HG02981 (cell line): ENCODE results near the gene TNNI3K.
"Not testable (repeated sequence)": the region's sequence is repeated elsewhere in the genome, so short reads cannot be mapped to it uniquely, and the experiment has no call there.

Experiments used
- ATAC-seq: cut with Tn5 transposase; IDR thresholded peaks from one replicate; pipeline ENCODE4 v1.9.1; 2021; ENCODE audit warnings: mild to moderate bottlenecking, moderate library complexity; ENCODE audit not compliant: unreplicated experiment

TNNI3K gene, protein sequence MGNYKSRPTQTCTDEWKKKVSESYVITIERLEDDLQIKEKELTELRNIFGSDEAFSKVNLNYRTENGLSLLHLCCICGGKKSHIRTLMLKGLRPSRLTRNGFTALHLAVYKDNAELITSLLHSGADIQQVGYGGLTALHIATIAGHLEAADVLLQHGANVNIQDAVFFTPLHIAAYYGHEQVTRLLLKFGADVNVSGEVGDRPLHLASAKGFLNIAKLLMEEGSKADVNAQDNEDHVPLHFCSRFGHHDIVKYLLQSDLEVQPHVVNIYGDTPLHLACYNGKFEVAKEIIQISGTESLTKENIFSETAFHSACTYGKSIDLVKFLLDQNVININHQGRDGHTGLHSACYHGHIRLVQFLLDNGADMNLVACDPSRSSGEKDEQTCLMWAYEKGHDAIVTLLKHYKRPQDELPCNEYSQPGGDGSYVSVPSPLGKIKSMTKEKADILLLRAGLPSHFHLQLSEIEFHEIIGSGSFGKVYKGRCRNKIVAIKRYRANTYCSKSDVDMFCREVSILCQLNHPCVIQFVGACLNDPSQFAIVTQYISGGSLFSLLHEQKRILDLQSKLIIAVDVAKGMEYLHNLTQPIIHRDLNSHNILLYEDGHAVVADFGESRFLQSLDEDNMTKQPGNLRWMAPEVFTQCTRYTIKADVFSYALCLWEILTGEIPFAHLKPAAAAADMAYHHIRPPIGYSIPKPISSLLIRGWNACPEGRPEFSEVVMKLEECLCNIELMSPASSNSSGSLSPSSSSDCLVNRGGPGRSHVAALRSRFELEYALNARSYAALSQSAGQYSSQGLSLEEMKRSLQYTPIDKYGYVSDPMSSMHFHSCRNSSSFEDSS

DNA sequence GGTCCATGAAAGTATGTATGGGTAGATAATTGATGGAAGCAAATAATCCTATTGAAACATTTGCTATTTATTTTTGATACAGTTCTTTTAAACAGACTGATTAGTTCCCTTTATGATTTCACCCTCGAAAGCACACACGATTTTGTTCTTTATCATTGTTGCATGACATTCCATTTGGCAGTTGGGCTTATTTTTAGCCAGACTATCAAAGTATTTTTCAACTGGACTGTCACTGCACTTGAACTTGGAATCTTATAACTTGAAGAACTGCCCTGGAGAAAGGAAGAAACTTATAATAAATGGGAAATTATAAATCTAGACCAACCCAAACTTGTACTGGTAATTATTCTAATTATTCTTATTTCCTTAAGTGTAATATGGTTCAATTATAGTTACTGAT lies at the start of gene TNNI3K:
TNNI3K (plus strand) TSS at position 235 of the 400 bp plus-strand sequence; CDS start at position 300, 65 bp downstream.
- no peak for ATAC-seq

DNA sequence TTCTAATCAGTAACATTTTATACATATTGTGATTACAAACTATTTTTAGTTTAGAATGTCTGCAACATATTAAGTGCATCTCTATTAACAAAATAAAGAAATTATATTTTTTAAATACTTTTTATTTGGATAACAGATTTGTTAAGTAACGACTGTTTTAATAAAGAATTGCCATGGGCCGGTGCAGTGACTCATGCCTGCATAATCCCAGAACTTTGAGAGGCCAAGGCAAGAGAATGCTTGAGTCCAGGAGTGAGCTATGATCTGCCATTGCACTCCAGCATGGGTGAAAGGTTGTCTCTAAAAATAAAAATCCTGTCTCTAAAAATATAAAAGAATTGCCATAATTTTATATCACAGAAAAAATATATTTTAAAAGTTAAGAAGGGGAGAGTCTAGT lies 41.3 kb upstream of the TNNI3K start:
- ATAC-seq = no peak

DNA sequence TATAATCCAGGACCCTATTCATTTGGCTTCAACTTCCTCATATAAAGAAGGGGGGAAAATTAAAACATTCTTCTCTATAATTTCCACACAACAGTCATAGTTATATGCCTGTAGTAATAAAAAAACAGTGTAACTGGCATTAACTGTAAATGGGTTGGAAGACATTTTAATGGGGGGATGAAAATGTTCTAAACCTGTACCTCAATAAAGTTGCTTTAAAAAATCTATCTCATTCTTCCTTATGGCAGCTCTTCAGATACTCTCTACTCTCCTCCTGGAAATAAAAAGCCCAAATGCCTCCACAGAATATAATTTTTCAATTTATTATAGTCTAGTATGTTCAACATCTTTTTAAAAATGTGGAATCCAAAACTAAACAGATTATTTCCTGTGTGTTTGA lies 39.8 kb upstream of the TNNI3K start:
- no peak for ATAC-seq

DNA sequence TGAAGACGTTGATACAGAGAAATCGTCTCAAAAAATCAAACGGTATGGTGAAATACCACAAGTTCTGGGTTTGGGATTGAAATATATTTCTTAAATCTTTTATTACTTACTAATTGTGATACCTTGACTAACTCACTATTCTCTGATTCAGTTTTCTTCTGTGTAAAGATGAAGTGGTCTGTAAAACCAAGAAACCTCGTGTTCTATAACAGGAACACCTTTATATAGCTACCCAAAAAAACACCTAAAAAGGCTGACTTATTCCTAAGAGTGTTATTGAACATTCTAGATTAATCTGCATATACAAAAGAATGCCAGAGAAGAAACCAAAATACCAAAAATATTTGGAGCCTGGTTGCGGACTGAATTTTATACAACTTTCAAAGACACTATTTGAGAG lies 37.9 kb upstream of the TNNI3K start:
- no peak for ATAC-seq

DNA sequence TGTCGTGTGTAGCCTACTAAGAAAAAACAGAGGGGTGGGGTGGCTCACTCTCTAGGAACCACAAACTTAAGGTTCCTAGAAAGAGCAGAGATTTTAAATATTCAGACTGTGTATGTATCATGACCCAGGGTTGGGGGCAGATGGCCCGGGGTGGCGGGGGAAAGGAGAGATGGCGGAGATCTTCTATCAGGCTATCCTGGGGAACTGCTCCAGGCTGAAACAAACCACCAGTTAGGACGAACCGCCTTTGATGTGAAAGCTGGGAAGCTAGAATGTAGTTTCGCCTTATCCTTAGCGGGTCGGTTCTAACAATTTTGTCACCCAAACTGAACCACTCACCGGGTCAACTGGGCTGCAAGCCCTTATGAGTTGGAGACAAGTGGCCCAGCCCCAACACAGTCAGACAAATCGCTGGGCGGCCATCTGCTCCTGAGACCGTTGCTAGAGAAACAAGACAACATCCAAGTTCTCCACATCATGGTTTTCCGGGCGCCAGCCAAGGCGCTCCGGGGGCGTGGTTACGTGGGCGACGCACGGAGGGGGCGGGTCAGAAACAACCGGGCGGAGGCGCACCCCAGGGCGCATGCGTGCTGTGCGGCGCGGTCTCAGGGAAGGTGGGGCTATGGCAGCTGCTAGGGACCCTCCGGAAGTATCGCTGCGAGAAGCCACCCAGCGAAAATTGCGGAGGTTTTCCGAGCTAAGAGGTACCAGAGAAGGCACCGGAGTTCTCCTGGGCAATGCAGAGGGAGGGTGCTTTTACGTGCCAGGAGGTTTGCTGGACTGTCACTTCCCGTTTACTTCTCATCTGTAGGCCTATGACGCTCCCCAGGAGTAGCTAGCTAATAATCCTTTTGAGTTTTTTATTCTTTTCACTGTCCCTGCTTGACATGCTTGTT lies 37.3 kb upstream of the TNNI3K start, which contains the start of the genes FPGT and LRRIQ3:
FPGT (plus strand) TSS at position 586 of the 896 bp plus-strand sequence; CDS start at position 623, 37 bp downstream.
LRRIQ3 (minus strand) TSS at position 520 of the 896 bp plus-strand sequence. CDS start 14,492 bp downstream, outside the sequence.
- peak; percentile 92 for ATAC-seq

DNA sequence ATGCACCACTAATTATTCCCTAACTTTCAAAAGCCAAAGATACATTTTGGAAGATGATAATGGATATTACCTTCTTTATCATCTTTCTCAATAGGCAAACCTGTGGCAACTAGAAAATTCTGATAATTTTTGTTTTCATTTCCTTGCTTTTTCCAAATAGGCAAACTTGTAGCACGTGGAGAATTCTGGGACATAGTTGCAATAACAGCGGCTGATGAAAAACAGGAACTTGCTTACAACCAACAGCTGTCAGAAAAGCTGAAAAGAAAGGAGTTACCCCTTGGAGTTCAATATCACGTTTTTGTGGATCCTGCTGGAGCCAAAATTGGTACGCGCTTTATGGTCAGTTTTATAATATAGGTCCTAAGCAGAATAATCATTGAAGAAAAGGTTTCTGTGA lies 35.7 kb upstream of the TNNI3K start:
- ATAC-seq = no peak

DNA sequence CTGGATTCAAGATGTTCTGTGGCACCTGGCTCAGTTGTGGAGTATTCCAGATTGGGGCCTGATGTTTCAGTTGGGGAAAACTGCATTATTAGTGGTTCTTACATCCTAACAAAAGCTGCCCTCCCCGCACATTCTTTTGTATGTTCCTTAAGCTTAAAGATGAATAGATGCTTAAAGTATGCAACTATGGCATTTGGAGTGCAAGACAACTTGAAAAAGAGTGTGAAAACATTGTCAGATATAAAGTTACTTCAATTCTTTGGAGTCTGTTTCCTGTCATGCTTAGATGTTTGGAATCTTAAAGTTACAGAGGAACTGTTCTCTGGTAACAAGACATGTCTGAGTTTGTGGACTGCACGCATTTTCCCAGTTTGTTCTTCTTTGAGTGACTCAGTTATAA lies 29.9 kb upstream of the TNNI3K start:
- no peak for ATAC-seq

DNA sequence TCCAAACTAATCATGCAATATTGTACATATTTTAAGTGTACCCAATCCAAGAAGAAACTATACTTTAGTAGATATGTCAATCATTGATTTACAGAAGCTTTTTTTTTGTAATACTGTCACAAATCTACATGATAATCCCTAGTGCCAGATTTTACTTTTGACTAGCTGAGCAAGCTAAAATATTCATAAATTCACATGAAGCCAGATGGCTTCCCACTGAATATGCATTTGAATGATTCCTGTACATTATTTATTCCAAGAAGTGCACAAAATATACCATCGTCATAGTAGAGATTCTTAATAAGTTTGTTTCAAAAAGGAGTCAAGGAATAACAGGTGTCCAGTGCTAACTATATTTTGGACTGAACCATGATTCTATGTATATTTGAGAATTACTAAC lies 20.0 kb upstream of the TNNI3K start:
- no peak for ATAC-seq

DNA sequence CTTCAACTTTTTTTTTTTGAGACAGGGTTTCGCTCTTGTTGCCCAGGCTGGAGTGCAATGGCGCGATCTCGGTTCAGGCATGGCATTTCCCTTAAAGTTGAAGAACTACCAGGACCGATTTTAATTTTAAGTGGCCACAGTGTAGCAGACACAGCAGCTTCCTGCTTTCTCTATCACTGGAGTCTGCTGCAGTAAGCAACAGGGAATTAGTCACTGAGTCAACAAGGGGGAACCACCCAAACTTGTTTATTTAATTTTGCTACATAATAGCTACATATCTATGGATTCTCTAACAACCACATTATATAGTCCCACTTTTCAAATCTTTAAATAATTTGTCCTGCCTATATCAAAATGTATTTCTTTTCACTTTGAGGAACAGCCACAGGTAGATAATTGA lies 12.5 kb upstream of the TNNI3K start:
- ATAC-seq = no peak

DNA sequence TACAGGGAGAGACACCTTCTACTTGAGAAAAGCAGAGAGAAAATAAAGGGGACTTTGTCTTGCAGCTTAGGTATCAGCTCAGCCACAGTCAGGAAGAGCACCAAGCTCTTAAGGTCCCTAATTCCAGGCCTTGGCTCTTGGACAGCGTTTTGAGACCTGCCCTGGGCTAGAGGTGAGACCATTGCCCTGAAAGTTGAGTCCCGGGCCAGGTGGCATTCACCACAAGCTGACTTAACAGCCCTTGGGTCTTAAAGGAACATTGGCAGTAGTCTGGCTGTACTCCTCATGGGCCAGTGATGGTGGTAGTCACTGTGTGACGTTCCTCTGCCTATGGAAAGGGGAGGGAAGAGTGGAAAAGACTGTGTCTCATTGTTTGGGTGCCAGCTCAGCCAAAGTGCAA lies 11.7 kb upstream of the TNNI3K start:
- ATAC-seq = no peak

DNA sequence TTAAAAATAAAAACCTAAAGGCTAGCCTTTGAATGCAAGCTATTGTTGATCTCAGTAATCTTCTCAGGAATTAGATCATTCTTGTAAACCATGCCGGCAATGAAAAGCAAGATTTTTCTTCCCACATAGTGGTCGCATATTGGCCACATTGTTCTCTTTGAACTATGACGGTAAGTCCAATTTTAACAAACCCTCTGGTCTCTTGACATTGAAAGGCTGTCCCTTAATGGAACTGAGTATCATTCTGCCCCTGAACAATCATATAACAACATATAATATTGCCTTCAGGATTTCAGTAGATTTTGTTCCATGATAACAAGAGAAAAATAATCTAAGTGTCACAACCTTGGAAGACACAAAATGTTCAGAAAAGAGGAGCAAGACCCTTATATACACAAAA lies 1.3 kb downstream of the TNNI3K start:
- no peak for ATAC-seq

DNA sequence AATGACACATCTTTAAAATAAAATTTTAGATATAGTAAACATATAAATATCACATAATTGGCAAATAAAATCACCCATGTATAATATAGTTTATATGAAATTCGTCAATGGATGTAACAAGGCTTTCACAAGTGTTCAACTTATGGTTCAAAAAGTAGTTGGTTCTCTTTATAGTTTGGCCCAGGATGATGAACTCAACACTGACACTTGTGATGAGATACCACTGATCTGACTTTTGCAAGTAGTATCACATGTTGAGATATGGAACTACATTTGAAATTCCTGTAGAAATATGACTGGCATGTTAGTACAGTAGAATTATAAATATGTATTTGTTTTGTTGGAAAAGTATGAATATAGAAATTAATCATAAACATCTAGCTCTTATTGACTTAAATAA lies 1.8 kb downstream of the TNNI3K start:
- ATAC-seq = no peak

DNA sequence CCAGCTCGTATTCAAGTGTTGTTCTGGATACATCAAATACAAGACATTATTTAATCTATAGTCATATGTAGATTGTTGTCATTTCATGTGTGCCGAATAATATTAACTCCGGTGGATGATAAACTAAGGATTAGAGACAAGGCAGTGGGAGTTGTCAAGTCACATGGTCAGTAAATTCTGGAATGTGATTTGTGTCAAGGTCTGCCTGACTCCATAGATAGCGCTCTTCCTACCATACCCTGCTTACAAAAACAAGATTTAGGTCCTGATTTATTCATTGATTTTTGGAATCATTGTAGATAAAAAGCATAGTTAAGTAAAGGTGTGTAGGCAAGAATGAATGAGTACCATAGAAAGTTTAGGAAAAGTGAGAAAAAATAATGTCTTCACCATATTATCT lies 2.6 kb downstream of the TNNI3K start:
- ATAC-seq = no peak

DNA sequence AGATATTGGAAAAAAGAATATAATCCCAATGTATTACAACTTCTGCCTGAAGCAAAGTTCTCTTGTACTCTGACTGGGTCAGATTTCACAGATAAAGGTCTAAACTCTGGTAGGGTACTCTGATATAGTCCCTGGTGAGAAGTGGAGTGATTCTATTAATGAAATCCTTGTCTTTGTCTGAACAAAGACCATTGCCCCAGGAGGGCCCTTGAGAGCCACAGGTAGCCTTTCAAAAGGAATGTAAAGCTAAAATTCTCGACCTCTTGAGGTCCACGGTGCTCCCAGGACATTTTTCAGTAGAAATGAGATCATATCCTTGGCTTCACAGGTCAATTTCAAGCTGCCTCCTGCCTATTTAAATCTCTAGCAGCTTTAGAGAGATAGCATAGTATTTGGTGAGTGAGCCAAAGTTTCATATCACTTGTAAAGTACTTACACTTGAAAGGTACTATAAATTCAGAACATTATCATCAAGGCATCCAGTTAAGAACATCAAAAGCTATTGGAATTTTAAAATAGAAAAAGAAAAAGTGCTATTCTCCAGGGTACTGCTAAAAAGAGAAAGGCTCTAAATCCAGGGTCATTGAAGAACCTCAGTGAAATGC lies 10.1 kb downstream of the TNNI3K start:
- no peak for ATAC-seq

DNA sequence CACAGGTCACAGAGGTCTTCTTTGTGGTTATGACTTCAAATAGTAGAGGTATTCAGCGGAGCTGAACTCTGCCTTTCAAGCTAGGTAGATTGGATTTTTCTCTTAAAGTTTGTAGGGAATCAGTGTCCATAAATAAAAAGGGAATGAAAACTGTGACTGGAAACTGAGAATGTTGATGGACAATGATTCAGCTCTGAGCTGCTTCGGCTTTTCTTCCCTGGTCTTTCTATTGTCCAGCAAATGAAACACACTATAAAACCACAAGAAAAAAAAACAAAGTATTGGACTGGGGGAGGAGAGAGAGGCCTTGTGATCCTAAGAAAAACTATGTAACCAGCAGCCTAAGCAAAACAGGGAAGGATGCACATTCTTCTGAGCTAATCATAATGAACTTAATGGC lies 11.1 kb downstream of the TNNI3K start:
- no peak for ATAC-seq

DNA sequence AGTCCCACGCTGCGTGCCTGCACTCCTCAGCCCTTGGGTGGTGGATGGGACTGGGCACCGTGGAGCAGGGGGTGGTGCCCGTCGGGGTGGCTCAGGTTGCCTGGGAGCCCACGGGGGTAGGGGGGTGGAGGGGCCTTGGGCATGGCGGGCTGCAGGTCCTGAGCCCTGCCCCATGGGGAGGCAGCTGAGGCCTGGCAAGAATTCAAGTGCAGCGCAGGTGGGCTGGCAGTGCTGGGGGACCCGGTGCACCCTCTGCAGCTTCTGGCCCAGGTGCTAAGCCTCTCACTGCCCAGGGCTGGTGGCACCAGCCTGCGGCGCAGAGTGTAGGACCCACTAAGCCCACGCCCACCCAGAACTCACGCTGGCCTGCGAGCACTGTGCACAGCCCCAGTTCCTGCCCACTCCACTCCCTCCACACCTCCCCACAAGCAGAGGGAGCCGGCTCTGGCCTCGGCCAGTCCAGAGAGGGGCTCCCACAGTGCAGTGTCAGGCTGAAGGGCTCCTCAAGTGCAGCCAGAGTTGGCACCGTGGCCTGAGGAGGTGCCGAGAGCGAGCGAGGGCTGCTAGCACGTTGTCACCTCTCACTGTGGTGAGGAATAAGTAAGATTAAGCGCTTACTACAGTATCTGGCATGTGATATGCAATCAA lies 12.8 kb downstream of the TNNI3K start:
- no peak for ATAC-seq

DNA sequence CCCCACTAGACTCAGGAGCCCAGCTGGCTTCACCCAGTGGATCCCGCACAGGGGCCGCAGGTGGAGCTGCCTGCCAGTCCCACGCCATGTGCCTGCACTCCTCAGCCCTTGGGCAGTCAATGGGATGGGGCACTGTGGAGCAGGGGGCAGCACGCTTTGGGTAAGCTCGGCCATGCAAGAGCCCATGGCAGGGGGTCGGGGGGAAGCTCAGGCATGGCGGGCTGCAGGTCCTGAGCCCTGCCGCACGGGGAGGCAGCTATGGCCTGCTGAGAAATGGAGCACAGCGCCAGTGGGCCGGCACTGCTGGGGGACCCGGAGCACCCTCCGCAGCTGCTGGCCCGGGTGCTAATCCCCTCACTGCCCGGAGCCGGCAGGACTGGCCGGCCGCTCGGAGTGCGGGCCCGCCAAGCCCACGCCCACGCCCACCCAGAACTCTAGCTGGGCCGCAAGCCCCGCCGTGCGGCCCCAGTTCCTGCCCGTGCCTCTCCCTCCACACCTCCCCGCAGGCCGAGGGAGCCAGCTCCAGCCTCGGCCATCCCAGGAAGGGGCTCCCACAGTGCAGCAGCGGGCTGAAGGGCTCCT lies 18.1 kb downstream of the TNNI3K start:
- not testable (repeated sequence) for ATAC-seq

DNA sequence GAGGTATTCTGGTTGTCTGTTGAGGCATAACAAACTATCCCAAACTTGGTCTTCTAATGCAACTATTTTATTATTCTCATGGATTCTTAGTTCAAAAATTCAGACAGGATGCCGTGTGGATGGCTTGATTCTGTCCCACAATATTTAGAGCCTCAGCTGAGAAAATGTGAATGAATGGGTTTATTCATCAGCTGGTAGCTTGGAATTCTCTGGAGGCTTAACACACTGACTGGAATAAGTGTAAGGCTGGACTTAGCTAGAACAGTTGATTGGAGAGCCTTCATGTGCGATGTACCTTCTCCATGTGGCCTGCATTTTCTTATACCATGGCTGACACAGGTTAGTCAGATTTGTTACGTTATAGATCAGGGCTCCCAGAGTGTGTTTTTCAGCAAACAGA lies 30.8 kb downstream of the TNNI3K start:
- no peak for ATAC-seq

DNA sequence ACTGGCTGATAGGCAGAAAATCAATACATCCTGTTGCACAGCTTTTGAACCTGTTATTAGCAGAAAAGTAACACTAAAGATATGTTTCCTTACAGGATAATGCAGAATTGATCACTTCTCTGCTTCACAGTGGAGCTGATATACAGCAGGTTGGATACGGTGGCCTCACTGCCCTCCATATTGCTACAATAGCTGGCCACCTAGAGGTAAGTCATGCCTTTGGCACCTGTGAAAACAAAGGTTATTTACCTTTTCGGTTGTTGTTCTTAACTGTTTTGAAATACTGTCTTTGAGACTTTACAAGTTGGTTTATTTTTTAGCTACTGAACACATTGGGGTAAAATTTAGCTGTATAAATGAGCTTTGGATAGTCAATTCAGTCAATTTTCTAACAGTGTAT lies 36.3 kb downstream of the TNNI3K start:
- no peak for ATAC-seq
